ENCODE data around the gene PRLHR.

Gene PRLHR

DNA sequence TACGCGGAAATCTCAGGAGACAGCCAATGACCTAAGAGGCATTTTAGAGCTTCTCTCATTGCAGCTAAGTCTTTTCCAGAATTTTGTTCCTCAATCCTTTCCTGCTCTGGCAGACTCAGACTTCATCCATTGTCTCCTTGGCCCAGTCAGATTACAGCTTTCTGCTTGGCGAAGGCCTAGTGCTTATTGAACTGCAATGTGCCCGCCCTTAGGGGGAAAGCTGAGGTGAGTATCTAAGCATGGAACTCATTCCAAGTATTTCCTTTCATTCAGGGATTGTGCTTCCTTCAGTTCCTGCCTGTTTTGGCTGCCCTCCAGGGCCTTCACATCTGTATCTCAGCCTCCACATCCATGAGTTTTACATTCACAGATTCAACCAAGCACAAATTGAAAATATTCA is 37.5 kb downstream of the PRLHR start:
- no peak for DNase-seq (ENCODE audit: low spot score)
- in situ Hi-C loops (cut with MboI; ENCODE audit: low sequenced_read_pairs, unreplicated experiment): loop anchor here (25.0 kb wide), 1 partner anchor 879 kb away; no protein-coding TSS in a partner anchor
- TF ChIP-seq CTCF (IDR thresholded peaks at IDR 0.05; ENCODE audit: borderline replicate concordance, control extremely low read depth, extremely low read depth, insufficient read depth, missing control alignments): no peak

- no peak for DNase-seq (ENCODE audit: low spot score)
- in situ Hi-C loops (cut with MboI; ENCODE audit: low sequenced_read_pairs, unreplicated experiment): loop anchor here (25.0 kb wide), 1 partner anchor 886 kb away; no protein-coding TSS in a partner anchor
- no peak for TF ChIP-seq CTCF (IDR thresholded peaks at IDR 0.05; ENCODE audit: borderline replicate concordance, control extremely low read depth, extremely low read depth, insufficient read depth, missing control alignments)
Measured at GRCh38 chr10:118551535-118552100, 43.8 kb downstream of the PRLHR start.

- in situ Hi-C loops (cut with MboI; ENCODE audit: low sequenced_read_pairs, unreplicated experiment): no loop called here
- TF ChIP-seq CTCF (IDR thresholded peaks at IDR 0.05; ENCODE audit: borderline replicate concordance, control extremely low read depth, extremely low read depth, insufficient read depth, missing control alignments): no peak
- no peak for DNase-seq (ENCODE audit: low spot score)
Measured at GRCh38 chr10:118547282-118547681, 48.2 kb downstream of the PRLHR start.

DNA sequence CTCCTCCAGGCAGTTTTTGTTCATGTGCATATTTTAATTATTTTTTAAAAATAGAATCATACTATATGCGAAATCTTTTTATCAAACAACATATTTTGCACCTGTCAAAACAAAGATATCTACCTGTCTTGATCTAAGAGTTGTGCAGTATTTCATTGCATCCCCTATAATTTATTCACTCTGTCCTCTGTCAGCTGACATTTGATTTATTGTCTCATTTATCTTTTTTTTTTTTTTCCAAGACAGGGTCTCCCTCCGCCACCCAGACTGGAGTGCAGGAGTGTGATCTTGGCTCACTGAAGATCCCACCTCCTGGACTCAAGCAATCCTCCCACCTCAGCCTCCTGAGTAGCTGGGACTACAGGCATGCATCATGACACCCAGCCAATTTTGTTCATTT is 49.0 kb downstream of the PRLHR start:
- no peak for DNase-seq (ENCODE audit: low spot score)
- TF ChIP-seq CTCF (IDR thresholded peaks at IDR 0.05; ENCODE audit: borderline replicate concordance, control extremely low read depth, extremely low read depth, insufficient read depth, missing control alignments): no peak
- in situ Hi-C loops (cut with MboI; ENCODE audit: low sequenced_read_pairs, unreplicated experiment): no loop called here

DNA sequence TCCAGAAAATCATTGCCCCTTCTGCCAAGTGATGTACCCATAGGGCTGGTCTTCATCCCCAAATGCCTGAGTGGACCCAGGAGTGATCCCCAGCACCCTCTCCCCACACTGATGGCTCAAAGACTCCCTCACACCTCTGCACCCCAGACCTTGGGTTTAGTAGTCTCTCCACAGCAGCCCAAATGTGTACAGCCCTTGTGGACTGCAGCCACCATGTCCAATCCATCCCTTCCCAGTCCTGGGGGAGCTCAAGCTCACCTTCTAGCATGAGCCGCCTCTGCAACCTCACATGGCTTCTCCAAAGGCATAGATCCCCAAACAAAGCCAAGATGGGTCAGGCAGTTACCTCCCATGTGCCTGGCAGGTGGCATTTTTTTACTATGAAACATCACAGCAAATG is 50.1 kb downstream of the PRLHR start:
- in situ Hi-C loops (cut with MboI; ENCODE audit: low sequenced_read_pairs, unreplicated experiment): no loop called here
- no peak for DNase-seq (ENCODE audit: low spot score)
- TF ChIP-seq CTCF (IDR thresholded peaks at IDR 0.05; ENCODE audit: borderline replicate concordance, control extremely low read depth, extremely low read depth, insufficient read depth, missing control alignments): no peak

- DNase-seq (ENCODE audit: low spot score): no peak
- no peak for TF ChIP-seq CTCF (IDR thresholded peaks at IDR 0.05; ENCODE audit: borderline replicate concordance, control extremely low read depth, extremely low read depth, insufficient read depth, missing control alignments)
- in situ Hi-C loops (cut with MboI; ENCODE audit: low sequenced_read_pairs, unreplicated experiment): no loop called here
Measured at GRCh38 chr10:118544401-118544948, 51.0 kb downstream of the PRLHR start.

All from GM13976 (cell line).